ENCODE results near the gene PARP15. TPM values are rescaled to one million over a fixed set of nuclear protein-coding genes. Genes with fewer than 3 reads are reported as not detected.
"Not testable (repeated sequence)": the region's sequence is repeated elsewhere in the genome, so short reads cannot be mapped to it uniquely, and the experiment has no call there.

Gene PARP15
- total RNA-seq, 1 donor from 2014 or later, result 1.1 TPM

GRCh38 chr3:122619040-122619439, 41.6 kb downstream of the PARP15 start:
- no peak for DNase-seq

GRCh38 chr3:122620399-122620798, 42.9 kb downstream of the PARP15 start:
- no peak for DNase-seq

- no peak for DNase-seq
These were observed 43.7 kb downstream of the PARP15 start for GRCh38 chr3:122621112-122621511.

- DNase-seq, result no peak
These were observed 45.8 kb downstream of the PARP15 start for GRCh38 chr3:122623031-122623829.

- no peak for DNase-seq
These were observed 49.2 kb downstream of the PARP15 start for GRCh38 chr3:122626515-122627180.

GRCh38 chr3:122627301-122627700, 49.9 kb downstream of the PARP15 start:
- DNase-seq, result peak; percentile 12

GRCh38 chr3:122628567-122628966, 51.1 kb downstream of the PARP15 start:
- DNase-seq, result no peak

GRCh38 chr3:122629763-122630162, 52.3 kb downstream of the PARP15 start:
- no peak for DNase-seq

- no peak for DNase-seq
These were observed 58.3 kb downstream of the PARP15 start for GRCh38 chr3:122635789-122636188.

- DNase-seq, result no peak
These were observed 59.2 kb downstream of the PARP15 start for GRCh38 chr3:122636697-122637096.

GRCh38 chr3:122640437-122640999, 63.1 kb downstream of the PARP15 start:
- no peak for DNase-seq

- no peak for DNase-seq
These were observed 65.5 kb downstream of the PARP15 start for GRCh38 chr3:122642935-122643334.

GRCh38 chr3:122646146-122646988, 68.9 kb downstream of the PARP15 start:
- DNase-seq, result no peak

- DNase-seq, result not testable (repeated sequence)
These were observed 73.9 kb downstream of the PARP15 start for GRCh38 chr3:122651233-122651907.

GRCh38 chr3:122651962-122652361, 74.5 kb downstream of the PARP15 start:
- not testable (repeated sequence) for DNase-seq

- DNase-seq, result not testable (repeated sequence)
These were observed 80.9 kb downstream of the PARP15 start for GRCh38 chr3:122658336-122658735.

- DNase-seq, result no peak
These were observed 83.0 kb downstream of the PARP15 start for GRCh38 chr3:122660297-122660974.

GRCh38 chr3:122661633-122662032, 84.2 kb downstream of the PARP15 start:
- no peak for DNase-seq

- DNase-seq, result no peak
These were observed 85.1 kb downstream of the PARP15 start for GRCh38 chr3:122662505-122662904.

GRCh38 chr3:122665226-122665786, 87.9 kb downstream of the PARP15 start:
- DNase-seq, result no peak

- DNase-seq, result no peak
These were observed 88.4 kb downstream of the PARP15 start for GRCh38 chr3:122665881-122666280.

Measured in tongue (tissue), 2 donors.